Measurements from ENCODE around the gene PKNOX1.
"Not testable (repeated sequence)": the region's sequence is repeated elsewhere in the genome, so short reads cannot be mapped to it uniquely, and the experiment has no call there.

The PKNOX1 gene

DNA sequence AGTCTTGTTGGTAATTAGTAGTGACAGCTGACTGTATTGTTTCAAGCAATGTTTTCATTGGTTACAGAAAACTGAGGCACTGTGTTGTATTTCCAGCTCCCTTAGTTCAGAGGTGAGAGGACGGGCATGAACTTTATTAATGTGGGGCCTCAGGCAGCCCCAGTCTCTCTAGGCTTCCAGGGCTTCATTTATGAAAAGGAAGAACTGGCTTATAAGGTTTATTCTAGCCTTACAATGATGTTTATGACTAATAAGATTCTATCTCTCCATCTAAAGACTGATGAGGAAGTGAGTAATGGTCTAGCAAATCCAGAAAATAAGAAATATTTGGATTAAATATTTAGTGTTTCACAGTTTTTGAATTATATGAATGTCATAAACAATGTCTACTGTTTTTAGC, 59.7 kb downstream of the PKNOX1 start:
- no peak for DNase-seq
- Mint-ChIP-seq H3K9me3 (no peaks in the 10 kb centered on the region), H3K27ac (no peak overlapping the region), H3K27me3 (no peaks in the 10 kb centered on the region), H3K4me1 (no peaks in the 10 kb centered on the region), H3K36me3 (peaks cover 16% of the 10 kb centered on the region), H3K4me3 (no peak overlapping the region)
- CTCF ChIA-PET: no interaction called here

DNA sequence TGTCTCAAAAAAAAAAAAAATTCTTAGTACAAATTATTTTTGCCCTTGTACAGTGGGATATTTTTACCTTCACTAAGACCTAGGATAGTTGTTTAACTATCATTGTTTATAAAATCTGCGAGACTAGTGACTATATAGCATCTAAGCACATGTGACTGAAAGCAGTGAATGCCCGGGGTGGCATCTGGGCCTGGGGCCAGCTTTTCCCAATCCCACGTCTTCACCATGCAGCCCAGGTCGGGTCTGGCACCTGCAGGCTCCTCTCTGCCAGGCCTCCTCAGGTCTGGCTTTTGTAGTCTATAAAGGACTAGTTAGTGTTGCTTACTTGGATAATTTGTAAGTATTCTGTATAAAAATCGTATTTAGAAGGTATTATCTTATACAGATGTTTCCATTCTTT, 60.5 kb downstream of the PKNOX1 start:
- no peaks in the 10 kb centered on the region for H3K27me3 Mint-ChIP-seq
- H3K4me3 Mint-ChIP-seq: no peak overlapping the region
- no peak overlapping the region for H3K27ac Mint-ChIP-seq
- peaks cover 11% of the 10 kb centered on the region for H3K36me3 Mint-ChIP-seq
- H3K9me3 Mint-ChIP-seq: no peaks in the 10 kb centered on the region
- no peak for DNase-seq
- H3K4me1 Mint-ChIP-seq: no peaks in the 10 kb centered on the region
- CTCF ChIA-PET: no interaction called here

DNA sequence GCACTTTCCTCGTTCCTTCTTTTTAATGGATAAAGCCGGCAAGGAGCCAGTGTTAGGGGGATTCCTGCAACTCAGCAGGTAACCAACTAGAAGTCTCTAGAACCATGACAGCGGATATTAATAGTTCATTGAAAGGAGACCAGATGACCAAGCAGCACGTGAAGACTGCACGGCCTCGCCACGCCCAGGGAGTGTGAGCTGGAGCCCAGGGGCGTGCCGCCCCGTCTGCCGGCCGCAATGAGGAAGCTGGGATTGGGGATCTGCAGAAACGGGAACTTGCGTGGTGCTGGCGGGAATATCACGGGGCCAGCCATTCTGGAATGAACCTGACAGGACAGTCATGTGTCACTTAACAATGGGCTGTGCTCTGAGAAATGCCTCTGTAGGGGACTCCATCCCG, 62.5 kb downstream of the PKNOX1 start:
- DNase-seq, H3K9me3 Mint-ChIP-seq, H3K27me3 Mint-ChIP-seq, H3K27ac Mint-ChIP-seq, CTCF ChIA-PET, H3K4me3 Mint-ChIP-seq, H3K4me1 Mint-ChIP-seq, H3K36me3 Mint-ChIP-seq: not testable (repeated sequence)

DNA sequence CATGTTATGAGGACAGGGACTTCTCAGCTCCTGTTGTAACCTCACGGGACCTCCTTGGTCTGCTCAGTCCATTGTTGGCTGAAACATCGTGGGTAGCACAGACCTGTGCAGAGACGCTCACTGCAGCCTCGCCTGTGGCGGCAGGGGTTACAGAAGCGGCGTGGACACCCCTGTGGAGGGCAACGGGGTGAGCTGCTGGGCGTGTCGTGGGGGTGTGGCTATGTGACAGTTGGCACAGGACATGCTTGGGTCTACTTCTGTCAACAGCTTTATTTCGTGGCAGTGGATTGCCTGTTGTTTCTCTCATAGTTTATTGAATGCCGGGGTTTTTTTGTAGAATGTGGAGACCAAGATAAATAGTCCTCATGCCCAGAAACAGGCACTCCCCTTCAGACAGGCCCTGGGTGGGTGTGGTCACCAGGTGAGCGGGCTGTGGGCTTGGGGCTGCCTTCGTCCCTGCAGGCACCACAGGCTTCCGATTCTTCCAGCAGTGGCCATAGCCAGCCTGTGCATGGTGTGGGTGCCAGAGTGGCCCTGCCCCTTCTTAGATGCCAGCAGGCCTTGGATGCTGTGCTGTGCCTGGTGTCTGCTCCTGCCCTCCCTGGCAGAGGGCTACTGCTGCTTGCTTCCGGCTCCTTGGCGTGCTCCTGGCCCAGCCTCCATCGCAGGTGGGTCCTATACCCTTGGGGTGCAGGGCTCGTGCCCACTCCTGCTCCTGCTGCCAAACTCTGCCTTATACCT, 63.7 kb downstream of the PKNOX1 start:
- H3K27me3 Mint-ChIP-seq, CTCF ChIA-PET, H3K4me3 Mint-ChIP-seq, H3K36me3 Mint-ChIP-seq, H3K4me1 Mint-ChIP-seq, H3K9me3 Mint-ChIP-seq: not testable (repeated sequence)
- peak; percentile 10 for DNase-seq
- H3K27ac Mint-ChIP-seq: peak overlapping the region; percentile 42

DNA sequence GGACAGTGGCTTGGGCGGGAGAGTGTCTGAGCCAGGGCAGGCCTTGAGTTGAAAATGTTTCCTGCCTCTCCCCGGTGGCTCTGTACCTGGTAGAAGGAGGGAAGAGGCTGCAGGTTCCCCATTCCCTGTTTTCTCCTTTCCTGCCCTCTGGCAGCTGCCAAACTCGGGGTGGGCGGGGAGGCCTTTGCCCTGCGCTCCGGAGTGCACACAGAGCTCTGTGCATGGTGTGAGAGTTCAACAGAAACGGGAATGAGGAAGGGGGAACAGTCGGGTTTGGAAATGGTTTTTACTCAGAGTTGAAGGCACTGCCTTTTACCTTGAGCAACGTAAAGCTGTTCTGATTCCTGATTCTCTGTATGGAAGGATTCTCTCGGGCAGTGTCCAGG, 64.3 kb downstream of the PKNOX1 start:
- H3K4me1 Mint-ChIP-seq, H3K27ac Mint-ChIP-seq, H3K27me3 Mint-ChIP-seq, H3K9me3 Mint-ChIP-seq, CTCF ChIA-PET, H3K36me3 Mint-ChIP-seq, H3K4me3 Mint-ChIP-seq: not testable (repeated sequence)
- peak; percentile 8 for DNase-seq

DNA sequence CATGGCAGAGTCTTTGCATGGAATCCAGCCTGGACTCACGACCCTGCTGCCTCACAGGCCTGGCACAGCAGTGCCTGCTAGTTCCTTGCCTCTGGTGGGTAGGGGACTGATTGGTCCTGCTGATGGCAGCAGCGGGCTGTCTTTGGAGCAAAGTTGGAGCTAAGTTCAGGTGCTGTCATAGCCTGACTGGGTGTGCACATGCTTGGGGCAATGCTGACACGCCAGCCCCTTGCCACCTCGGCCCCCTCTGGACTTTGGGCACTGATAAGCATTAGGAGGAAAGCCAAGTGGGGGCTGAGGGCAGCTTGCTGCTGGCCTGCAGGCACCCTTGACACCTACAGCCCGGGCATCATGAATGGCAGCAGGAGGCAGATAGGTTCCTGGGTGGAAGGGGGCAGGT, 67.8 kb downstream of the PKNOX1 start:
- H3K36me3 Mint-ChIP-seq, H3K27me3 Mint-ChIP-seq, H3K4me3 Mint-ChIP-seq, H3K9me3 Mint-ChIP-seq, H3K27ac Mint-ChIP-seq, CTCF ChIA-PET: not testable (repeated sequence)
- H3K4me1 Mint-ChIP-seq: peaks cover 12% of the 10 kb centered on the region
- peak; percentile 18 for DNase-seq

DNA sequence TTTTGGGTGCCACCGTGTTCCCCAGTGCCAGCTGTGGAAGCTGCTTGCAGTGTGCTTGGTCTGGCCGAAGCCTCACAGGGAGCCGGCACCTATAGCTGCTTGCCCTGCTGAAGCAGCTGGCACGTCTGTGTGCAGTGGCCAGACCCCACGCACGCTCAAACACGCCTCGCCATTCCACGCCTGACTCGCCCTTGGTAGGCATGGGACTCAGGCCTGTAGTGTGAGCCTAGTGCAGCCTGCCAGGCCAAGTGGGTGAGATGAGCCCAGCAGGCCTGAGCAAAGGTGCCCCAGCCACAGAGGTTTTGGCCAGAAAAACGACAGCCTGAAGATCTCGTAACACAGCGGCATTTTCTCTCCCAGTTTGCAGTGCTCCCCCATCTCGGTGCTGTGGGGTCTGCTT, 68.9 kb downstream of the PKNOX1 start:
- CTCF ChIA-PET, H3K36me3 Mint-ChIP-seq, H3K27me3 Mint-ChIP-seq, H3K27ac Mint-ChIP-seq, H3K9me3 Mint-ChIP-seq, H3K4me3 Mint-ChIP-seq: not testable (repeated sequence)
- peaks cover 12% of the 10 kb centered on the region for H3K4me1 Mint-ChIP-seq
- DNase-seq: peak; percentile 10

DNA sequence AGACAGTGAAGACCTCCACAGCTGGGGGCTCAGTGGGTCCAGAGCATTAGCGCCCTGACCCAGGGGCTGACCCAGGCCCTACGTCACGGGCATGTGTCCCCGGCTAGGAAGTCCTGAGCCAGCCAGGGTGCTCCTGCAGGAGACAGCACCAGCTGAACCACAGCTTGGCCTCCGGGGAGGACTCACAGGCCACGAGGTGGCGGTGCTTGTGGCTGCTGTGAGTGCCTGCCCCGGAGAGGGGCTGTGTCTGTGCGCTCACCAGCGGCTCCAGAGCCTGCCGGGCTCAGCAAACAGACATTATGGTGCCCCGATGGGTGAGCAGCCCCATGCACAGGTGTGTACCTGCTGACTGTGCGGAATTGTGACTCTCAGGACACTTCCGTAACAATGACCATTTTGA, 70.2 kb downstream of the PKNOX1 start:
- CTCF ChIA-PET, H3K27ac Mint-ChIP-seq, H3K27me3 Mint-ChIP-seq, H3K4me3 Mint-ChIP-seq, H3K9me3 Mint-ChIP-seq, H3K36me3 Mint-ChIP-seq: not testable (repeated sequence)
- H3K4me1 Mint-ChIP-seq: peaks cover 12% of the 10 kb centered on the region
- peak; percentile 20 for DNase-seq

DNA sequence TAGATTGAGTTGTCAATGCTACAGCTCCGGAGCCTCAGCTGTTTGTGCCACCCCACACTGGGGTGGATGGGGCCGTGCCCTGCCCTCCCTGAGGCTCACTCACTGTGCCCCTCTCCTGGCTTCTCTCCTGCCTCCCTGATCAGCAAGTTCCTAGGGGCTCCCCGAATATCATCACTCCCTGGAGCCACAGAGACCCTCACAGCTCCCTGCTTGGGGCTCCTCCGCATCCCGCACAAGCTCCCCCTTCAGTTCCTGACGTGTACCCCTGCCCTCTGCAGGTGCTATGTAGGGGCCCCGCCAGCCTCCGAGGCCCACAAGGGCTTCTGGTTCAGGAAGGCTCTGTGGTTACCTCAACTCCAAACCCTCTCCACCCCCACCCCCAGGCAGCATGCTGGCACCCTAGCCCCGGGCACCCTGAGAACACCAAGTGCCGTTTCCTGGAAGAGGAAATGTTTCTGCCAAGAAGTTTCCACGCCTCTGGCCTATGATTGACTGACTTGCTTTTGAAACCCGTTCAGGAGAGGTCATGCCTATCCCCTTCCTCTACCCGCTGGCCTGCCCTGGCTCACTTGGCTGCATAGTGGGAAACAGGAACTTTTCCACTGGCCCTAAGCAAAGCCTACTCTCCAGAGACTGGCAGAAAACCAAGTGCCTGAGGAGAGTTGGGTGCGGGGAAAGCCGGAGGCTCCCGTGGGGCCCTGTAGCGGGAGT, 71.0 kb downstream of the PKNOX1 start:
- H3K4me3 Mint-ChIP-seq, H3K9me3 Mint-ChIP-seq, H3K36me3 Mint-ChIP-seq, CTCF ChIA-PET, H3K27me3 Mint-ChIP-seq: not testable (repeated sequence)
- peak; percentile 32 for DNase-seq
- H3K4me1 Mint-ChIP-seq: peaks cover 12% of the 10 kb centered on the region
- peak overlapping the region; percentile 93 for H3K27ac Mint-ChIP-seq

DNA sequence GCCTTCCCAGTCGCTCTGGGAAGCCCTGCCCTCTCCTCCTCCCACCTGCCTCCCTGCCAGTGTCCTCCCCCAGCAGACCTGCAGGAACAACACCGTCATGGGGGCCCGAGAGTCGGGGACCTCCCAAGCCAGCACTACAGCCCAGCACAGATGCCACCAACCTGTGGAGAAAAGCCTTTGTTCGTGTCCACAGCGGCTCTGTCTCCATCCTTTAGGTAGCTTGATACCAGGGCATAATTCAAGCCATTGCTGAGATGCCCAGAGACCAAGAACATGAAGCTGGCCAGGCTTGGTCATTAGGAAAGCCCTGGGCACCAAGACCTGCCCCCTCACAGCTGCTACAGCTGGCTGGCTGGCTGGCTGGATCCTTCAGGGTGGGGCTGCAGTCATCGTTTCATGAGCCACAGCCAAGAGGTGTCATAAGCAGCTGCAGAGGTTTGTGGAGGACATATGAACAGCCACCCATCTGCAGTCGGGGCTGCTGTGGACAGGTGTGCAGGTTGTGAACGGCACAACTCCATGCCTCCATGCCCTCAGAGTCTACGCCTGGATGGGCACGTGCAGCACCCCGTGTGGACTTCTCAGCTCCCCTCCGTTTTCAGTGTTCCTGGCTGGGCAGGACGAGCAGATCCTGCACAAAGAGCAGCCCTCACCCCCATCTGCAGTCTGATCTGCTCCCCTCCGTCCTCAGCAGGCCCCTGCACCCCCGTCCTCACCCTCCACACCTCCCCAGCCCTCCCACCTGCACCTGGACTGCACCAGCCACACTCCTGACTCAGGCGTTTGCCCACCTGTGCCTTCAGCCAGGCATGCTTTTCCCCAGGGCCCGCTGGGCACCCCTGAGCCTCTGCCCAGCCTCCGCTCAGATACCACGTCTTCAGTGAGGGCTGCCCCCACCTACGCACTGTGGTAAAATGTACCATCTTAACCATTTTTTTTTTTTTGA, 71.8 kb downstream of the PKNOX1 start:
- peak overlapping the region; percentile 81 for H3K27ac Mint-ChIP-seq
- DNase-seq: peak; percentile 21
- peaks cover 12% of the 10 kb centered on the region for H3K4me1 Mint-ChIP-seq
- CTCF ChIA-PET, H3K9me3 Mint-ChIP-seq, H3K36me3 Mint-ChIP-seq, H3K27me3 Mint-ChIP-seq, H3K4me3 Mint-ChIP-seq: not testable (repeated sequence)

DNA sequence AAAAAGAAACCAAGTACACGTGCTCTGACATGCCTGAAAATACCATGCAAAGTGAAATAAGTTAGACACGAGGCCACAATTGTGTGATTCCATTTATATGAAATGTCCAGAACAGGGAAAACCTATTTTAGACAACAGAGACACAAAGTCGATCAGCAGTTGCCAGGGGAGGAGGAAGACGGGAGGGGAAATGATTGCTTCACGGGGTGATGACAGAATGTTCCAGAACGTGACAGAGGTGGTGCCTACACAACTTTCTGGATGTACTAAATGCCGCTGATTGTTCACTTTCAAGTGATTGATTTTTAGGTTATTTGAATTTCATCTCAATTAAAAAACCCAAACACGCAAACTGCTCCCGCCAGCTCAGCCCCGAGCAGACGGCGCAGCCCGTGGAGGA, 78.8 kb downstream of the PKNOX1 start:
- H3K36me3 Mint-ChIP-seq, H3K4me3 Mint-ChIP-seq, H3K27me3 Mint-ChIP-seq, CTCF ChIA-PET, DNase-seq, H3K9me3 Mint-ChIP-seq, H3K4me1 Mint-ChIP-seq, H3K27ac Mint-ChIP-seq: not testable (repeated sequence)

DNA sequence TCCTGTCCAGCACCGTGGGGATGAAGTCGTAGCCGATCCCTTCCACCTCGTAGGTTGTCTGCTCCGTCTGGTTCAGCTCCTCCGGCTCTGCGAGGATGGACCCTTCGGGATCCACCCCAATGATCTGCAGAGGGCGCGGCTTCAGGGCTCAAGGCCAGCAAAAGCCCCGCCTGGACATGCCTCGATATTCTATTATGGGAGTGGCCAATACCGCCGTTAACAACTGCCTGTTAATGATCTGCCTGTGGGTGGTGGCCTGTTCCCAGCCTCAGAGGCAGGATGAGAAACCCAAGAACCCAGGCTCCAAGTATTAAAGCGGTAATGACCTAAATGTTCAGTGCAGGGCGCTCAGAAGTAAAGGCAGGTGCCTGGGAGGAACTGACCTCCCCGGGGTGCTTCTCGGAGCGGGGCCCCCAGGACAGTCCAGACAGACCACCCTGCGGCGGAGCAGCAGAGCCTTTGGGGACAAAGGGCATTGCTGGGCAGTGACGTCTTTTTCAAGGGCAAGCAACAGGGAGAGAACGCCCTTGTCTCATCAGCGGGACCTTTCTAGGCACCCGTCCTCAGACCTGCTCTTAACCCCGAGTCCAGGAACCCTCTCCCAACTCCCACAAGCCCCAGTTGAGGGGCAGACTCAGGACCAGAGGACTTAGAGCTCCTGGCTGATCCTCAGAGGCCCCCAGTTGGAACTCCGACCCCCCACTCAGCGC, 88.7 kb downstream of the PKNOX1 start:
- H3K4me1 Mint-ChIP-seq: not testable (repeated sequence)

DNA sequence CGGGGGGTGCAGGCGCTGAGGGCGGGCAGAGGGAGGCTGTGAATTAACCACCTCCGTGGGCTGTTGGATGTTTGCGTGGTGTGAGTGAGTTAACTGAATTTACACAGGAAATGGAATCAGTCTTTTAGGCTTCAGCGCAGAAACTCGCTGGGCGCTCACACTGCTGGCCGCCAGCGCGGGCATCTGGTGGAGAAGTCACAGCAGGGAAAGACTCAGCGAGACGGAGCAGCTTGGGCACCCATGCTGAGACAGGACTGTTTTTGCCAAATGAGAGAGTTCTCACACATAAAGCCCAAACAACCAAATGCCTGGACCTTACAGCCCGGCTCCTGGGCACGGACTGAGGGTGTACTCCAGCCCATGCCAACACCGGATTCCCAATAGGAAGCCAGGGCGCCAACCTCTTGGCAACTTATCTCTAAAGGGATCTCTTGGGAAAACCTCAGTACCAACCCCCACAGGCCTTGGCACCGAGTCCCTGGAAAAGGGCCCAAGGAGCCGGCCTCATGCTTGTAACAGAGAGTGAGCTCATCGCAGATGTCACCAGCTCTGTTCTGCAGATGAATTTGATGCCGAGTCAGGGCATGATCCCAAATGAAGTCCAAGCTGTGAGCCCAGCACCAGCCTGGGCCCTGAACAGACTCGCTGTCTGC, 90.0 kb downstream of the PKNOX1 start:
- DNase-seq, H3K9me3 Mint-ChIP-seq, CTCF ChIA-PET, H3K27me3 Mint-ChIP-seq, H3K36me3 Mint-ChIP-seq, H3K27ac Mint-ChIP-seq, H3K4me3 Mint-ChIP-seq, H3K4me1 Mint-ChIP-seq: not testable (repeated sequence)

More for the DNA sequence above, 88.7 kb downstream of the PKNOX1 start:
- H3K36me3 Mint-ChIP-seq, DNase-seq, H3K9me3 Mint-ChIP-seq, H3K27me3 Mint-ChIP-seq, H3K4me3 Mint-ChIP-seq, CTCF ChIA-PET, H3K27ac Mint-ChIP-seq: not testable (repeated sequence)

DNA sequence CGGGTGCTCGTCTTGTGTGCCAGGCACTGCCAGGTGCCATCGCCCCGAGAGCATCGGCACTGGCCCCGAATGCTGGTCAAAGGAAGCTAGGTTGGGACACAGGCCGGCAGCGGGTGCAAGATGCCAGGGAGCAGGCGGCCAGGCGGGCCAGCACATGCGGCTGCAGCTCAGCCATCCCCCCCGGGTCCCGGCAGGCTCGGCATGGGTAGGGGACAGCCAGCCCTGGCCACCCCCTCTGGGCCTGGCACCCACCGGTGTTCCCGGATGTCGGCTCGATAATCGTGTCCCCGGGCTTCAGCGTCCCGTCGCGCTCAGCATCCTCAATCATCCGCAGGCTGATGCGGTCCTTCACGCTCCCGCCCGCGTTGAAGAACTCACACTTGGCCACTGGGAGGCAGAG, 91.6 kb downstream of the PKNOX1 start:
- CTCF ChIA-PET, H3K4me3 Mint-ChIP-seq, H3K36me3 Mint-ChIP-seq, H3K4me1 Mint-ChIP-seq, H3K27ac Mint-ChIP-seq, DNase-seq, H3K9me3 Mint-ChIP-seq, H3K27me3 Mint-ChIP-seq: not testable (repeated sequence)
